CD4-positive, alpha-beta T cell treated with Interleukin-4 for 1 hour (primary cell): ENCODE measurements around the gene YY1.
"Not testable (repeated sequence)": the region's sequence is repeated elsewhere in the genome, so short reads cannot be mapped to it uniquely, and the experiment has no call there.

Source experiments
- DNase-seq, 2 donors: peaks; one replicate each; pipeline ENCODE4 v3.0.0-alpha.2; 2020 to 2022

Gene YY1

GRCh38 chr14:100285021-100285912, 46.3 kb downstream of the YY1 start:
- peak; percentile 74 to 79 for DNase-seq

- DNase-seq, result no peak
Measured at GRCh38 chr14:100285913-100286400, 47.0 kb downstream of the YY1 start.

DNA sequence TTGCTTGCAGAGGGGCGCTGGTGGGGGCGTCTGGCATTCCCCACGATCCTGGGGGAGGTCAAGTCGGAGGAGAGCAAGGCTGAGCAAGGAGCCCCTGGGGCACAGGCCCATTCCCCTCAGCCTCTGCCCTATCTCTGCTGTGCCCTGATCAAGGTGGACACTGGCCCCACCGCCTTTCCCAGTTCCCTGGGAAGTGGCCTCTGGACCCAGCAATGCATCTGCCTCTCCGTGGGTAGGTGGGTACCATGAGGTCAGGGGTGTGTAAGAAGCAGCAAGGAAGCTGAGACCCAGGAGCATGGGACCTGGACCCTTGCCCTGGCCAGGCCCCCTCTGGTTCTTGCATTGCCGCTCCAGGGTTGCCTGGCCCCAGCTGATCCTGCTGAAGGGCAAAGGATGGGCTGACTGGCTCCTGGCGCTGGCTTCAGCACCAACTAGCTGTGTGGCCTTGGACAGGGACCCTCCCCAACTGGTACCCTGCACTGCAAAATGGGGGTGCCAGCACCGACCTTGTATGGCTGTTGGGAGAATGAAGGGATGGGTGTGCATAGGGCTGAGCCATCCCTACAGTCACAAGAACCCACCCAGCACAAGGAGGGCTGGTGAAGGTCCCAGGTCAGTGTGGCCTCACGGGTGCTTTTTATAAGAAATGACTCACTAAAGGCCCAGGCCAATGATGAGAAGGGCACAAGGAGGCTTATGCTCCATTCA, 47.7 kb downstream of the YY1 start:
- DNase-seq, result no peak

- DNase-seq, result no peak
Measured at GRCh38 chr14:100287202-100287997, 48.5 kb downstream of the YY1 start.

DNA sequence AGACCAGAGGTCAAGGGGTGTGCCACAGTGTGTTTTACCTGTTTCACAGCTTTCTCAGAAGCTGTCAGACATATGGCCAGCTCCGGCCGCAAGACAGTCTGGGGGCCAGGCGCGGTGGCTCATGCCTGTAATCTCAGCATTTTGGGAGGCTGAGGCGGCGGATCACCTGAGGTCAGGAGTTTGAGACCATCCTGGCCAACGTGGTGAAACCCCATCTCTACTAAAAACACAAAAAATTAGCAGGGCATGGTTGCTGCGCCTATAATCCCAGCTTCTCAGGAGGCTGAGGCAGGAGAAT, 49.0 kb downstream of the YY1 start:
- DNase-seq, result not testable (repeated sequence)

DNA sequence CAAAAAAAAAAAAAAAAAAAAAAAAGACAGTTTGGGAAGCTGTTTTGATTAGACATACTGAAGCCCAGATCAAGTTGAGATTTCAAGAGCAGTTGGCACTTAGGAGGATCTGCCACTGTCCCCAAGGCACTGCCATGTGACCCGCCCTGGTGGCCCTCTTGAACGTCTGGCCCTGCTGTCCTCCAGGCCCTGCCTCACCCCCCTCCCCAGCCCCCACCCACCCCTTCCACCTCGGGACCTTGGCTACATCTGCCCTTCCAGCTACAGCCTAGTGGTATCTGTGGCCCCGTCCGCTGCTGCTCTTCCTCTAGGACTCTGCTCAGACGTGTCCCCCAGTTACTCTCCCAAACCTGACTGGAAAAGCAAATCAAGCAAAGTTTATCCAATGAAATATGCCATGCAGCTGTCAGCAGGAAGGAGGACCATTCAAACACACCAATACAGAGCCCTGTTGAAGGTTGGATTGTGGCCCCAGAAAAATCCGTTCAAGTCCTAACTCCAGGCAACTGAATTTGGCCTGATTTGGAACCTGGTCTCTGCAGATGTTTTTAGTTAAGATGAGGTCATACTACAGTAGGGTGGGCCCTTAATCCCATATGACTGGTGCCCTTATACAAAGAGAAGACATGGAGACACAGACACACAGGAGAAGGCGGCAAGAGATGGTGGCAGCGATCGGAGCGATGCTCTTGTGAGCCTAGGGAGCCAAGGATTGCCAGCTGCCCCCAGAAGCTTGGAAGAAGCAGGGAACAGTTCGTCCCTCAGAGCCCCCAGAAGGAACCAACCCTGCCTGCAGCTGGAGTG, 49.6 kb downstream of the YY1 start:
- no peak for DNase-seq

- no peak for DNase-seq
Measured at GRCh38 chr14:100289916-100290606, 51.1 kb downstream of the YY1 start.

- no peak for DNase-seq
Measured at GRCh38 chr14:100290607-100291304, 51.8 kb downstream of the YY1 start.

GRCh38 chr14:100291305-100292075, 52.5 kb downstream of the YY1 start:
- DNase-seq, result no peak

DNA sequence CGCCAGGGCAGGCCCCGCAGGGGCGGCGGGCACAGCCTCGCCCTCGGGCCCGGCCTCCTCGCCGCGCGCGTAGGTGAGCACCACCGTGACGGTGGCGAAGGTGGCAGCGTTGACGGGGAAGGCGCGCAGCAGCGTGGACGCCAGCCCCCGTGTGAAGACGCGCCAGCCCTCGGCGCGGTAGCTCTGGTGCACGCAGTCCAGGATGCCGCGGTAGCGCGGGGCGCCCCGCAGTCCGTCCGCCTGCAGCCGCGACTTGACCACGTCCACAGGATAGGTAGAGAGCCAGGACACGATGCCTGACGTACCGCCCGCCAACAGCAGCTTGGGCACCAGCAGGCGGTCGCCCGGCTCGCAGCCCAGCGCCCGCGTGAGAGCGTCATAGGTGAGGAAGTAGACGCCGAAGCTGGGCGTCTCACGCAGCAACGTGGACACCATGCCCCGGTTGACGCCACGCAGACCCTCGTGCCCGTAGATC, 53.4 kb downstream of the YY1 start:
- no peak for DNase-seq

DNA sequence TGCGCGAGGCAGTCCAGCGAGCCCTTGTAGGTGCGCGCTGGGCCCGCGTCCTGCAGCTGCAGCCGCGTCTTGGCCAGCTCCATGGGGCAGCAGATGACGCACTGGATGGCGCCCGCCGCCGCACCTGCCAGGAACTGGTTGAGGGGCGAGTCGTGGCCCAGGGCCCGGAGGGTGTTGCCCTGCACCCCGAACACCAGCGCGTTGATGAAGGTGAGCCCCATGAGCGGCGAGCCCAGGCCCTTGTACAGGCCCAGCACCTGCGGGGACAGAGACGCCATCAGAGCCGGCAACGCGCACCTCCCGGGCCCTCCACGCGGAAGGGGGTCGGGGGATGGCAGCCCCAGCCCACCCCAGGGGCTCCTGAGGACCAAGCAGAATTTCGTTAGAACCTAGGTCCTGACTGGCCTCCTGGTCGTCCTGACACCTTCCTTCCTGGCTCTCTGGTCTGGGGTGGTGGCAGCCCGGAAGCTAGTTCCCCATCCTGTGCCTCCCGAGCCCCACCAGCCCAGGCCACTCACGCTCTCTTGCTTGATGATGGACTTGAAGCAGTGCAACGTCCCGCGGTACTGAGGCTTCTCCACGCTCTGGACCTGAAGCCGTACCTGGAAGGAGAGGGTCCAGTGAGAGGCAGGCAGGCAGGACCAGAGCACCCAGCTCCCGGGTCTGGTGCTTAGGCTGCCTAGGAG, 54.0 kb downstream of the YY1 start:
- no peak for DNase-seq

DNA sequence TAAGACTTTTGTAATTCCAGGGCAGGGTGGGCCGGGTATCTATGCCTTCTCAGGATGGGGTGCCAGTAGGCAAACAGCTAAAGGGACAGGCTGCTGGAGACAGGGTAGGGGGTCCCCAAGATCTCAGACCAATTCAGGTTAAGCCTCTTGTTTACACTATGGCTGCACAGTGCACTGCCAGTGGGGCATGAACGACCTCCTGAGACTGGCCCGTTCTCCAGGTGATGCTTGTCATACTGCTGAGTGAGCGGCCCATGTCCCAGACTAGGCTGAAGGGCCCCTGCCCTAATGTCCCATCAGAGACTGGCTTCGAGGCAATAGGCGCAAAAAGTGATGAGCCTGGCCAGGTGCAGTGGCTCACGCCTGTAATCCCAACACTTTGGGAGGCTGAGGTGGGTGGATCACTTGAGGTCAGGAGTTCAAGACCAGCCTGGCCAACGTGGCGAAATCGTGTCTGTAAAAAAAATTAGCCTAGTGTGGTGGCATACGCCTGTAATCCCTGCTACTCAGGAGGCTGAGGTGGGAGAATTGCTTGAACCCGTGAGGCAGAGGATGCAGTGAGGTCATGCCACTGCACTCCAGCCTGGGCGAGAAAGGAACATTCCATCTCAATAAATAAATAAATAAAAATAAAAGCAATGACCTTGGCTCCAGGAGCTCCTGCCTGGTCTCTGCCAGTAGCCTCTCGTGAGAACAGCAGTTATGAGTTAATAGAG, 54.7 kb downstream of the YY1 start:
- DNase-seq, result no peak

DNA sequence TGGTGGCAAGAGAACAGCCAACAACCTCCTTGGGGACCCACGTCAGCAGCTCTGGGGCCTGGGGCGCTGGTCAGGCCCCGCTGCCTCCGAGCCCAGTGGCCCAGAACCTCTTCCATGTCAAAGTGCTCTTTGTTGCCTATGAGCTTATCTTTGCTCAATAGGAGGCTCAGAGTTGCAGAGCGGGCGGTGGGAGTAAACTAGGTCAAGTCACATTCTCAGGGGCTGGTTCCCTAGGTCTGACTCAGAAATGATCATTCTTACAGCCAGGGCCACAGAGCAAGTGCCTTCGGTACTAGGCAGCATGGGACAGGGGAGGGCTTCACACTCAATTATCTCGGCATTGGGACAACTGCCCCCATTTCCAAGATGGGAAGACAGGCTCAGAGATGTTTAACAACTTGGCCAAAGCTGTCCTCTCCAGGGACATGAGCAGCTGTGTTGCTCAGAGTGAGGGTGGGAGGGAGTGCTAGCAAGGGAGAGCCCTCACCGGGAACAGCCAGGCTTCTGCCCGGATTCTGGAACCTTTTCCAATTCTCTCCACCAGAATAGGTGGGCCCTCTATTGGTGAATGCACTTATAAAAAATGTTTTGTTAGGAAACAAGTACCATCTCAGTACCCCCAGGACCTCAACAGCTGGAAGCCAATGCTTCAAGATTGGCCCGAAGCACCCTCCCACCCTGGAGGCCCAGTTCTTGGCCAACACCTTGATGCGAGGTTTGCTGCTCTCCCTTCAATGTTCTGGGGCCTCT, 55.4 kb downstream of the YY1 start:
- DNase-seq, result no peak

DNA sequence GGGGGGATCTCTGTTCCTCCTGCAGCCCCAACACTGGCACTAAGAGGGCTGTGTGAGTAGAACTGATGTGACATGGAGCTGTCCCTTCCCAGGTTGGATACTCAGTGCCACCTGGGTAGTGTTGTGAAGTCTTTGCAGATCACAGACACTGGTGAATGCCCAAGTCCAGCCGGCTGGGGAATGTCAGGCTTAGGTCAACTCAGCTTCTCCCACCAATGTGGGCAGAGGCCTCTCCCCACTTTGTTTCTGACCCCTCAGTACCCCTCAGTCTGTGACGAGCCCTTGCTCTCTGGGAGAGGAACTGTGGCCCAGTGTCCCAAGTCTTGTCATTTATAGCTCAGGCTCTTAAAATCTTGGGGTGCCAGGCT, 56.0 kb downstream of the YY1 start:
- no peak for DNase-seq

DNA sequence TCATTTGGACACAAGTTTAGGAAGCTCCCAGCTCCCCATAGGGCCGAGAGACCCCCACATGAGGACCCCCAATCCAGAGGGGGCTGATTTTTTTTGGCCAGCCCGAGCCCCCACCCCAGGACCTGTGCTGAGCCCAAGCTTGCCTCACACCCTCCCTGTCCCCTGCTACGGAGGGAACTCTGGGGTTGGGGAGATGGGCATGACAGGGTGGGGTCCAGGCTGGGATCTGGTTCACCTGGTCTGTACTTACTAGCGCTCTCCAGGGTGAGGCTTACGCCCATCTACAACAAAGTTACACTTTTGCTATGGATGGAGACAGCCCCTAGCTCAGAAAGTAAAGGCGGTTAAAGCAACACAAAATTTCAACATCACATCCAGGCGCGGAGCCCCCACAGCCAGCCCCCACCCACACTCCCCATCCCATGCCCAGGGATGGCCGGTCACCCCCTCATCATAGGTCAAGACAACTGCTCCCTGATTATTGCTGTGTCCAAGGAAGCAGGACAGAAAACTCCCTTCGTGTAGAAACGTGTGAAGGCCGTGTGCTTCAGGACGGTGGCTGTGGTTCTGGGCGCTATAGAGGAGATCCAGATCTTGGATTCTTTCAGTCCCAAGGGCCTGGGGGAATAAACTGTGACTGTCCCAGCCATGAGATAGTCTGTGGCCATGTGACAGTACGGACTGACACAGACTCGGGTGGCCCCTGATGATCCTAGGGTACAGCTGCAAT, 56.6 kb downstream of the YY1 start:
- DNase-seq, result no peak

DNA sequence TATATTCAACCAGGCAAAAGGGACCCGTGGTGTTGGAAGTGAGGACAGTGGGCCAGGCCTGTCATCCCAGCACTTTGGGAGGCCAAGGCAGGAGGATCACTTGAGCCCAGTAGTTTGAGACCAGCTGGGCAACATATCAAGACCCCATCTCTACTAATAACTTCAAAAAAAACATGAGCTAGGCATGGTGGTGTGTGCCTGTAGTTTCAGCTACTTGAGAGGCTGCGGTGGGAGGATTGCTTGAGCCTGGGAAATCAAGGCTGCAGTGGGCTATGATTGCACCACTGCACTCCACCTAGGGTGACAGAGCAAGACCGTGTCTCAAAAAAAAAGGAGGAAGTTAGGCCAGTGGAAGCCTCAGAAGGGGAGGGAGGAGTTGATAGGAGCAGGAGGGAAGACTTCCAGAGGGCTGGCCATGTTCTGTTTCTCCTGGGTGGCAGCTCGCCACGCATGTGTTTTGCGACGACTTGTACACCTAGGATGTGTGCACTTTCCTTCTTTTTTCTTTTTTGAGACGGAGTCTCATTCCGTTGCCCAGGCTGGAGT, 57.2 kb downstream of the YY1 start:
- peak in 1 of 2 donors; percentile 32 for DNase-seq

GRCh38 chr14:100296729-100297128, 57.8 kb downstream of the YY1 start:
- not testable (repeated sequence) for DNase-seq
